Measurements from ENCODE around the gene B9D2. TPM values are rescaled to one million over a fixed set of nuclear protein-coding genes. Genes with fewer than 3 reads are reported as not detected.
"Not testable (repeated sequence)": the region's sequence is repeated elsewhere in the genome, so short reads cannot be mapped to it uniquely, and the experiment has no call there.

B9D2 gene
- total RNA-seq, 1 donor from 2014 or later = 2.5 TPM

- Mint-ChIP-seq H3K4me3 (peak within 1 kb of the TSS; percentile 77), H3K4me1 (peaks cover 13% of the 10 kb centered on the region), H3K27ac (peak within 1 kb of the TSS; percentile 4), H3K27me3 (ENCODE audit: insufficient read depth, low read depth) (peaks cover 5% of the 10 kb centered on the region), H3K36me3 (peaks cover 2% of the 10 kb centered on the region), H3K9me3 (no peaks in the 10 kb centered on the region)
- Histone ChIP-seq H4K20me1 (ENCODE audit: low read depth) (no peaks in the 10 kb centered on the region), H3K4me3 (peak within 1 kb of the TSS; percentile 53), H3K4me1 (no peaks in the 10 kb centered on the region), H3K9ac (no peak within 1 kb of the TSS), H3K79me2 (ENCODE audit: low read depth) (no peaks in the 10 kb centered on the region), H3K36me3 (no peaks in the 10 kb centered on the region), H3K27me3 (no peaks in the 10 kb centered on the region), H2AFZ (replicated peaks) (peak within 1 kb of the TSS; percentile 85), H3K9me3 (ENCODE audit: low read depth) (no peaks in the 10 kb centered on the region), H3F3A (ENCODE audit: low read depth) (no peaks in the 10 kb centered on the region), H3K4me2 (peak within 1 kb of the TSS; percentile 83), H3K27ac (no peak within 1 kb of the TSS)
- TF ChIP-seq EZH2phosphoT487 (IDR thresholded peaks at IDR 0.05) = no peak
- TF ChIP-seq EZH2 (IDR thresholded peaks at IDR 0.05) = peak; percentile 35
- DNase-seq (ENCODE audit: low spot score) = peak; percentile 84
Observed at GRCh38 chr19:41376241-41376997, 12.5 kb upstream of the B9D2 start, which contains the start of gene TMEM91. Gene TMEM91 (plus strand): TSS chr19:41376533. CDS start chr19:41378310, 1,777 bp downstream.

- no peak overlapping the region for H3K4me2 ChIP-seq
- H3K4me1 Mint-ChIP-seq = peaks cover 13% of the 10 kb centered on the region
- no peak overlapping the region for H3K4me3 Mint-ChIP-seq
- H3K9me3 ChIP-seq (ENCODE audit: low read depth) = no peaks in the 10 kb centered on the region
- TF ChIP-seq EZH2 (IDR thresholded peaks at IDR 0.05) = no peak
- TF ChIP-seq CTCF (IDR thresholded peaks at IDR 0.05) = no peak
- TF ChIP-seq EZH2phosphoT487 (IDR thresholded peaks at IDR 0.05) = no peak
- no peak overlapping the region for H2AFZ ChIP-seq (replicated peaks)
- no peaks in the 10 kb centered on the region for H3K79me2 ChIP-seq (ENCODE audit: low read depth)
- H3K4me1 ChIP-seq = no peaks in the 10 kb centered on the region
- DNase-seq (ENCODE audit: low spot score) = no peak
- no peaks in the 10 kb centered on the region for H3K27me3 ChIP-seq
- peaks cover 5% of the 10 kb centered on the region for H3K27me3 Mint-ChIP-seq (ENCODE audit: insufficient read depth, low read depth)
- peaks cover 2% of the 10 kb centered on the region for H3K36me3 Mint-ChIP-seq
- no peak overlapping the region for H3K27ac ChIP-seq
- no peaks in the 10 kb centered on the region for H3K9me3 Mint-ChIP-seq
- H3K27ac Mint-ChIP-seq = no peak overlapping the region
- H3K36me3 ChIP-seq = no peaks in the 10 kb centered on the region
- no peaks in the 10 kb centered on the region for H4K20me1 ChIP-seq (ENCODE audit: low read depth)
- no peak overlapping the region for H3K4me3 ChIP-seq
- H3K9ac ChIP-seq = no peak overlapping the region
- H3F3A ChIP-seq (ENCODE audit: low read depth) = no peaks in the 10 kb centered on the region
Observed at GRCh38 chr19:41373993-41374392, 10.0 kb upstream of the B9D2 start.

GRCh38 chr19:41372501-41372900 lies 8.6 kb upstream of the B9D2 start:
- H3K4me3 ChIP-seq = no peak overlapping the region
- peaks cover 10% of the 10 kb centered on the region for H3K4me1 Mint-ChIP-seq
- H3F3A ChIP-seq (ENCODE audit: low read depth) = no peaks in the 10 kb centered on the region
- peaks cover 6% of the 10 kb centered on the region for H3K27me3 Mint-ChIP-seq (ENCODE audit: insufficient read depth, low read depth)
- no peak overlapping the region for H3K27ac Mint-ChIP-seq
- TF ChIP-seq EZH2phosphoT487 (IDR thresholded peaks at IDR 0.05) (no peak), EZH2 (IDR thresholded peaks at IDR 0.05) (no peak), CTCF (IDR thresholded peaks at IDR 0.05) (no peak)
- H3K4me2 ChIP-seq = no peak overlapping the region
- no peak for DNase-seq (ENCODE audit: low spot score)
- H3K9me3 Mint-ChIP-seq = no peaks in the 10 kb centered on the region
- no peaks in the 10 kb centered on the region for H3K79me2 ChIP-seq (ENCODE audit: low read depth)
- H4K20me1 ChIP-seq (ENCODE audit: low read depth) = no peaks in the 10 kb centered on the region
- H3K36me3 ChIP-seq = no peaks in the 10 kb centered on the region
- H2AFZ ChIP-seq (replicated peaks) = no peak overlapping the region
- no peak overlapping the region for H3K4me3 Mint-ChIP-seq
- H3K4me1 ChIP-seq = no peaks in the 10 kb centered on the region
- no peaks in the 10 kb centered on the region for H3K27me3 ChIP-seq
- peaks cover 2% of the 10 kb centered on the region for H3K36me3 Mint-ChIP-seq
- no peak overlapping the region for H3K9ac ChIP-seq
- no peaks in the 10 kb centered on the region for H3K9me3 ChIP-seq (ENCODE audit: low read depth)
- no peak overlapping the region for H3K27ac ChIP-seq

GRCh38 chr19:41371541-41371940 lies 7.6 kb upstream of the B9D2 start:
- no peak overlapping the region for H3K4me2 ChIP-seq
- no peaks in the 10 kb centered on the region for H3K4me1 ChIP-seq
- H2AFZ ChIP-seq (replicated peaks) = no peak overlapping the region
- no peak overlapping the region for H3K4me3 Mint-ChIP-seq
- H3K27me3 ChIP-seq = no peaks in the 10 kb centered on the region
- TF ChIP-seq CTCF (IDR thresholded peaks at IDR 0.05) = no peak
- TF ChIP-seq EZH2 (IDR thresholded peaks at IDR 0.05) = no peak
- no peak for TF ChIP-seq EZH2phosphoT487 (IDR thresholded peaks at IDR 0.05)
- H3F3A ChIP-seq (ENCODE audit: low read depth) = no peaks in the 10 kb centered on the region
- no peak overlapping the region for H3K27ac Mint-ChIP-seq
- H3K4me3 ChIP-seq = no peak overlapping the region
- no peaks in the 10 kb centered on the region for H3K36me3 ChIP-seq
- H4K20me1 ChIP-seq (ENCODE audit: low read depth) = no peaks in the 10 kb centered on the region
- no peak for DNase-seq (ENCODE audit: low spot score)
- no peak overlapping the region for H3K9ac ChIP-seq
- H3K27ac ChIP-seq = no peak overlapping the region
- peaks cover 4% of the 10 kb centered on the region for H3K4me1 Mint-ChIP-seq
- H3K9me3 ChIP-seq (ENCODE audit: low read depth) = no peaks in the 10 kb centered on the region
- H3K36me3 Mint-ChIP-seq = peaks cover 3% of the 10 kb centered on the region
- H3K9me3 Mint-ChIP-seq = no peaks in the 10 kb centered on the region
- H3K27me3 Mint-ChIP-seq (ENCODE audit: insufficient read depth, low read depth) = peaks cover 6% of the 10 kb centered on the region
- H3K79me2 ChIP-seq (ENCODE audit: low read depth) = peaks cover 2% of the 10 kb centered on the region

GRCh38 chr19:41371119-41371518 lies 7.2 kb upstream of the B9D2 start:
- not testable (repeated sequence) for H3K4me3 ChIP-seq; H3K4me1 ChIP-seq; H3K27me3 ChIP-seq; DNase-seq (ENCODE audit: low spot score); H2AFZ ChIP-seq (replicated peaks); H3K79me2 ChIP-seq (ENCODE audit: low read depth); H3K36me3 ChIP-seq; H4K20me1 ChIP-seq (ENCODE audit: low read depth); H3K27ac Mint-ChIP-seq; H3K36me3 Mint-ChIP-seq; H3K9ac ChIP-seq; H3K9me3 ChIP-seq (ENCODE audit: low read depth); H3F3A ChIP-seq (ENCODE audit: low read depth); H3K4me1 Mint-ChIP-seq; H3K4me2 ChIP-seq; H3K27me3 Mint-ChIP-seq (ENCODE audit: insufficient read depth, low read depth); H3K9me3 Mint-ChIP-seq; H3K4me3 Mint-ChIP-seq; H3K27ac ChIP-seq

All from neural progenitor cell (in vitro differentiated cells).